Lower lobe of right lung (tissue), 2 donors: ENCODE data around the gene UMOD. TPM values are rescaled to one million over a fixed set of nuclear protein-coding genes. Genes with fewer than 3 reads are reported as not detected.

Source experiments
- ATAC-seq, 2 donors: fragments of 200-7000 bp; cut with Tn5 transposase; one replicate each; pipeline ENCODE4 v1.9.1; 2020 to 2022; ENCODE audit warnings: mild to moderate bottlenecking in 2 of 2, moderate library complexity in 2 of 2
- DNase-seq: peaks from one replicate; pipeline ENCODE4 v3.0.0-alpha.2; 2020
- H3K27ac ChIP-seq: fragments of 200-600 bp; one replicate; pipeline ENCODE4 v1.8.0; 2022
- H3K27me3 ChIP-seq: fragments of 200-600 bp; one replicate; pipeline ENCODE4 v1.8.0; 2022; ENCODE audit warnings: low read depth
- H3K36me3 ChIP-seq: fragments of 200-600 bp; one replicate; pipeline ENCODE4 v1.8.0; 2022; ENCODE audit warnings: mild to moderate bottlenecking
- H3K4me1 ChIP-seq: fragments of 200-600 bp; one replicate; pipeline ENCODE4 v1.8.0; 2022
- H3K4me3 ChIP-seq: fragments of 200-600 bp; one replicate; pipeline ENCODE4 v1.8.0; 2022; ENCODE audit warnings: mild to moderate bottlenecking
- H3K9me3 ChIP-seq: fragments of 200-600 bp; one replicate; pipeline ENCODE4 v1.8.0; 2022
- intact Hi-C: fragments of 100-400 bp; cut with DNase I; formaldehyde crosslinking; loops from one replicate; pipeline ENCODE4 v1.11.0; 2022
- total RNA-seq: library from RNA; stranded (reverse); fragmentation: NEBNext Ultra II Directional; extraction: Animal tissue kit (Norgen Biotek cat#: 25700); gene quantifications from one replicate; pipeline ENCODE4 v1.2.1, GENCODE V29; 2021
- TF ChIP-seq, protein P1 (sequence below): fragments of 200-600 bp; IDR thresholded peaks from one replicate; pipeline ENCODE4 v1.8.0; 2022; ENCODE audit warnings: antibody characterized with exemption, mild to moderate bottlenecking
- donor health status: DM: no; HTN: yes; CAD: no; lungs with severe emphysema.

The UMOD gene
- total RNA-seq, 1 donor from 2014 or later: not detected

GRCh38 chr16:20300312-20301097 is 52.0 kb downstream of the UMOD start:
- H3K36me3 ChIP-seq: no peaks in the 10 kb centered on the region
- intact Hi-C loops: no loop called here
- no peaks in the 10 kb centered on the region for H3K9me3 ChIP-seq
- TF ChIP-seq, protein P1, sequence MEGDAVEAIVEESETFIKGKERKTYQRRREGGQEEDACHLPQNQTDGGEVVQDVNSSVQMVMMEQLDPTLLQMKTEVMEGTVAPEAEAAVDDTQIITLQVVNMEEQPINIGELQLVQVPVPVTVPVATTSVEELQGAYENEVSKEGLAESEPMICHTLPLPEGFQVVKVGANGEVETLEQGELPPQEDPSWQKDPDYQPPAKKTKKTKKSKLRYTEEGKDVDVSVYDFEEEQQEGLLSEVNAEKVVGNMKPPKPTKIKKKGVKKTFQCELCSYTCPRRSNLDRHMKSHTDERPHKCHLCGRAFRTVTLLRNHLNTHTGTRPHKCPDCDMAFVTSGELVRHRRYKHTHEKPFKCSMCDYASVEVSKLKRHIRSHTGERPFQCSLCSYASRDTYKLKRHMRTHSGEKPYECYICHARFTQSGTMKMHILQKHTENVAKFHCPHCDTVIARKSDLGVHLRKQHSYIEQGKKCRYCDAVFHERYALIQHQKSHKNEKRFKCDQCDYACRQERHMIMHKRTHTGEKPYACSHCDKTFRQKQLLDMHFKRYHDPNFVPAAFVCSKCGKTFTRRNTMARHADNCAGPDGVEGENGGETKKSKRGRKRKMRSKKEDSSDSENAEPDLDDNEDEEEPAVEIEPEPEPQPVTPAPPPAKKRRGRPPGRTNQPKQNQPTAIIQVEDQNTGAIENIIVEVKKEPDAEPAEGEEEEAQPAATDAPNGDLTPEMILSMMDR: peak; percentile 63
- H3K27me3 ChIP-seq: no peaks in the 10 kb centered on the region
- H3K4me1 ChIP-seq: no peaks in the 10 kb centered on the region
- DNase-seq (no peak), ATAC-seq (peak; percentile 67 to 74)
- H3K27ac ChIP-seq: no peak overlapping the region
- no peak overlapping the region for H3K4me3 ChIP-seq

- ATAC-seq: no peak
- intact Hi-C loops: no loop called here
- Histone ChIP-seq H3K9me3 (no peaks in the 10 kb centered on the region), H3K4me1 (no peaks in the 10 kb centered on the region), H3K36me3 (no peaks in the 10 kb centered on the region), H3K27ac (no peak overlapping the region), H3K4me3 (no peak overlapping the region), H3K27me3 (no peaks in the 10 kb centered on the region)
- DNase-seq: no peak
- TF ChIP-seq, protein P1: no peak
These were observed 54.1 kb downstream of the UMOD start for GRCh38 chr16:20298452-20298851.

GRCh38 chr16:20291208-20292206 is 61.0 kb downstream of the UMOD start:
- TF ChIP-seq, protein P1: no peak
- H3K36me3 ChIP-seq: no peaks in the 10 kb centered on the region
- no peaks in the 10 kb centered on the region for H3K9me3 ChIP-seq
- H3K27me3 ChIP-seq: peaks cover 8% of the 10 kb centered on the region
- intact Hi-C loops: no loop called here
- no peak overlapping the region for H3K4me3 ChIP-seq
- ATAC-seq (no peak), DNase-seq (no peak)
- no peaks in the 10 kb centered on the region for H3K4me1 ChIP-seq
- no peak overlapping the region for H3K27ac ChIP-seq

GRCh38 chr16:20289571-20289970 is 62.9 kb downstream of the UMOD start:
- no peaks in the 10 kb centered on the region for H3K4me1 ChIP-seq
- TF ChIP-seq, protein P1: no peak
- H3K36me3 ChIP-seq: no peaks in the 10 kb centered on the region
- no peak overlapping the region for H3K27ac ChIP-seq
- no peaks in the 10 kb centered on the region for H3K9me3 ChIP-seq
- intact Hi-C loops: no loop called here
- DNase-seq (no peak), ATAC-seq (no peak)
- H3K4me3 ChIP-seq: no peak overlapping the region
- peaks cover 8% of the 10 kb centered on the region for H3K27me3 ChIP-seq

DNA sequence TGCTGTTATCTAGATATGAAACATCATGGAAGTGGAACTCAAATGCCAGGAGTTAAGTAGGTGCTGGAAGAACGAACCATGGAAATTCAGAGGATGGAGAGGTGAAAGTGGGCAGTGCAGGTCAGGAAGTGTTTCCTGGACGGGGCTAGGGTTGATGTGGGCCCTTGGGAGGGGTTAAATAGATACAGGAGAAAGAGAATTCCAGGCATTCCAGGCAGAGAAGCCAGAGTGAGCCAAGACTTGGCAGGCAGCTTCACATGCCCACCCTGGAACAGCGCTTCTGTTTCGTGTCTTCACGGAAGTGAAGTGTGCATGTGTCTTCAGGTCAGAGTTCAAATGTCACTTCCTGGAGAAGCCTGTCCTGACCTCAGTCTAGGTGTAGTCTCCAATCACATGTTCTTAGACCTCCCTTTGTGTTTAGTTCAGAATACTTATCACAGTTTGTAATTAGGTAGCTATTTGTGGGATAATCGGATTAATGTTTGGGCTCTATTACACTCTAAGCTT is 66.5 kb downstream of the UMOD start:
- TF ChIP-seq, protein P1: no peak
- intact Hi-C loops: no loop called here
- Histone ChIP-seq H3K9me3 (no peaks in the 10 kb centered on the region), H3K27me3 (peaks cover under 1% of the 10 kb centered on the region), H3K36me3 (no peaks in the 10 kb centered on the region), H3K4me3 (no peak overlapping the region), H3K27ac (no peak overlapping the region), H3K4me1 (no peaks in the 10 kb centered on the region)
- DNase-seq (no peak), ATAC-seq (no peak)
